H1 (cell line): ENCODE measurements around the gene YIPF2.

Source experiments
- CEBPB ChIP-seq: IDR thresholded peaks from 2 replicates; pipeline ENCODE4 v1.6.1; 2012; ENCODE audit warnings: low read depth, low read length
- CHD1 ChIP-seq: IDR thresholded peaks from 2 replicates; pipeline ENCODE4 v1.6.1; 2012; ENCODE audit warnings: low read depth, low read length, improper control_type of control experiment
- CHD2 ChIP-seq: IDR thresholded peaks from 2 replicates; pipeline ENCODE4 v1.6.1; 2012; ENCODE audit warnings: low read length, improper control_type of control experiment
- EP300 ChIP-seq, 2 experiments: IDR thresholded peaks; 1 replicate in 1 of 2; 2 replicates in 1 of 2; pipeline ENCODE4 v1.6.1; 2011 to 2012; ENCODE audit warnings: low read depth in 2 of 2, low read length in 2 of 2, mild to moderate bottlenecking in 2 of 2, borderline replicate concordance in 1 of 2, inconsistent platforms in 1 of 2, moderate library complexity in 1 of 2
- EZH2 ChIP-seq: fragments of 200-600 bp; sonication (generic); IDR thresholded peaks from 2 replicates; pipeline ENCODE4 v1.7.1; 2012; ENCODE audit warnings: low read depth, mild to moderate bottlenecking, moderate library complexity, low read length, inconsistent platforms; ENCODE audit not compliant: severe bottlenecking
- GABPA ChIP-seq: IDR thresholded peaks from 2 replicates; pipeline ENCODE4 v1.6.1; 2011; ENCODE audit warnings: mild to moderate bottlenecking, low read length, moderate library complexity, borderline replicate concordance; ENCODE audit not compliant: insufficient read depth
- HDAC6 ChIP-seq: IDR thresholded peaks from one replicate; pipeline ENCODE4 v1.7.1; 2012; ENCODE audit warnings: low read depth, mild to moderate bottlenecking, inconsistent platforms, low read length, moderate library complexity
- KDM1A ChIP-seq: fragments of 200-600, 300-600 bp; sonication (generic); IDR thresholded peaks from 2 replicates; pipeline ENCODE4 v1.7.1; 2016; ENCODE audit warnings: mild to moderate bottlenecking, low read length, borderline replicate concordance
- POLR2A ChIP-seq, 2 experiments: IDR thresholded peaks; 1 replicate in 1 of 2; 2 replicates in 1 of 2; pipeline ENCODE4 v1.6.1; 2011; ENCODE audit warnings: low read depth in 2 of 2, low read length in 2 of 2, mild to moderate bottlenecking in 2 of 2; ENCODE audit errors: control extremely low read depth in 1 of 2
- RAD21 ChIP-seq, 2 experiments: IDR thresholded peaks in 1 of 2; conservative IDR thresholded peaks in 1 of 2; 2 replicates each; pipeline ENCODE4 v1.6.1; 2011; ENCODE audit warnings: low read depth in 2 of 2, low read length in 2 of 2, improper control_type of control experiment in 1 of 2, inconsistent platforms in 1 of 2, mild to moderate bottlenecking in 1 of 2, moderate library complexity in 1 of 2
- SIX5 ChIP-seq: IDR thresholded peaks from 2 replicates; pipeline ENCODE4 v1.6.1; 2011; ENCODE audit warnings: mild to moderate bottlenecking, low read depth, low read length
- TAF1 ChIP-seq: IDR thresholded peaks from 2 replicates; pipeline ENCODE4 v1.6.1; 2011; ENCODE audit warnings: mild to moderate bottlenecking, low read depth, low read length
- ZNF274 ChIP-seq: IDR thresholded peaks from 2 replicates; pipeline ENCODE4 v1.7.0; 2012; ENCODE audit warnings: low read length, borderline replicate concordance; ENCODE audit errors: extremely low read depth
- TF ChIP-seq, protein P1 (sequence below), 3 experiments: IDR thresholded peaks; 1 replicate in 2 of 3; 2 replicates in 1 of 3; pipeline versions ENCODE4 v1.5.1 to v1.6.1; 2011; ENCODE audit warnings: low read length in 3 of 3, mild to moderate bottlenecking in 3 of 3, inconsistent platforms in 2 of 3, low read depth in 1 of 3, moderate library complexity in 1 of 3; ENCODE audit not compliant: insufficient read depth in 1 of 3; ENCODE audit errors: control extremely low read depth in 1 of 3

DNA sequence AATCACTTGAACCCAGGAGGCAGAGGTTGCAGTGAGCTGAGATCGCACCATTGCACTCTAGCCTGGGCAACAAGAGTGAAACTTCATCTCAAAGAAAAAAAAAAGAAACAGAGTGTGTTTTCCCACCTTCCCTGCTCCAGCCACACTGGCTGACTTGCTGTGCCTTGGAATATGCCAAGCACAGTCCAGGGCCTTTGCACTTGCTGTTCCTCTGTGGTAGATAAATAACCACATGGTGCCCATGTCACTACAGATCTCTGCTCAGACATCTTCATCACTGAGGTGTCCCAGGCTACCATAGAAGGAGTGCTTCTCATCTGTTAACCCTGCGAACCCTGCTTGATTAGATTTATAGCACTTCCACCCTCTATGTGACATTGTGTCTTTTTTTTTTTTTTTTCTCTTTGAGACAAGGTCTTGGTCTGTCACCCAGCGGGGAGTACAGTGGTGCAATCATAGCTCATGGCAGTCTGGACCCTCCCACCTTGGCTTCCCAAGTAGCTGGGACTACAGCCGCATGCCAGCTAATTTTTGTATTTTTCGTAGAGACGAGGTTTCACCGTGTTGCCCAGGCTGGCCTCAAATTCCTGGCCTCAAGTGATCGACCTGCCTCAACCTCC lies 42.8 kb upstream of the YIPF2 start:
- no peak for TF ChIP-seq CHD2
- no peak for TF ChIP-seq GABPA
- TF ChIP-seq, protein P1, sequence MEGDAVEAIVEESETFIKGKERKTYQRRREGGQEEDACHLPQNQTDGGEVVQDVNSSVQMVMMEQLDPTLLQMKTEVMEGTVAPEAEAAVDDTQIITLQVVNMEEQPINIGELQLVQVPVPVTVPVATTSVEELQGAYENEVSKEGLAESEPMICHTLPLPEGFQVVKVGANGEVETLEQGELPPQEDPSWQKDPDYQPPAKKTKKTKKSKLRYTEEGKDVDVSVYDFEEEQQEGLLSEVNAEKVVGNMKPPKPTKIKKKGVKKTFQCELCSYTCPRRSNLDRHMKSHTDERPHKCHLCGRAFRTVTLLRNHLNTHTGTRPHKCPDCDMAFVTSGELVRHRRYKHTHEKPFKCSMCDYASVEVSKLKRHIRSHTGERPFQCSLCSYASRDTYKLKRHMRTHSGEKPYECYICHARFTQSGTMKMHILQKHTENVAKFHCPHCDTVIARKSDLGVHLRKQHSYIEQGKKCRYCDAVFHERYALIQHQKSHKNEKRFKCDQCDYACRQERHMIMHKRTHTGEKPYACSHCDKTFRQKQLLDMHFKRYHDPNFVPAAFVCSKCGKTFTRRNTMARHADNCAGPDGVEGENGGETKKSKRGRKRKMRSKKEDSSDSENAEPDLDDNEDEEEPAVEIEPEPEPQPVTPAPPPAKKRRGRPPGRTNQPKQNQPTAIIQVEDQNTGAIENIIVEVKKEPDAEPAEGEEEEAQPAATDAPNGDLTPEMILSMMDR (IDR thresholded peaks at IDR 0.05; ENCODE audit: control extremely low read depth in 1 of 3, insufficient read depth in 1 of 3, low read depth in 1 of 3, low read length in 3 of 3): no peak
- TF ChIP-seq HDAC6: no peak
- TF ChIP-seq POLR2A (IDR thresholded peaks at IDR 0.05; ENCODE audit: control extremely low read depth in 1 of 2, low read depth in 2 of 2, low read length in 2 of 2): no peak
- TF ChIP-seq EP300 (IDR thresholded peaks at IDR 0.05; ENCODE audit: borderline replicate concordance in 1 of 2, low read depth in 2 of 2, low read length in 2 of 2): no peak
- no peak for TF ChIP-seq ZNF274
- TF ChIP-seq EZH2: no peak
- no peak for TF ChIP-seq CHD1
- no peak for TF ChIP-seq TAF1
- TF ChIP-seq KDM1A: no peak
- TF ChIP-seq SIX5: no peak
- TF ChIP-seq CEBPB: no peak
- no peak for TF ChIP-seq RAD21 (IDR thresholded peaks at IDR 0.05 in 1 of 2, conservative IDR thresholded peaks at IDR 0.05 in 1 of 2; ENCODE audit: low read depth in 2 of 2, low read length in 2 of 2)
